Epidermal melanocyte (primary cell): ENCODE data around the gene RRBP1.
"Not testable (repeated sequence)": the region's sequence is repeated elsewhere in the genome, so short reads cannot be mapped to it uniquely, and the experiment has no call there.

Experiments
- DNase-seq: peaks from one replicate; pipeline ENCODE4 v3.0.0; 2011; ENCODE audit warnings: low spot score; ENCODE audit not compliant: insufficient read length

RRBP1 gene

DNA sequence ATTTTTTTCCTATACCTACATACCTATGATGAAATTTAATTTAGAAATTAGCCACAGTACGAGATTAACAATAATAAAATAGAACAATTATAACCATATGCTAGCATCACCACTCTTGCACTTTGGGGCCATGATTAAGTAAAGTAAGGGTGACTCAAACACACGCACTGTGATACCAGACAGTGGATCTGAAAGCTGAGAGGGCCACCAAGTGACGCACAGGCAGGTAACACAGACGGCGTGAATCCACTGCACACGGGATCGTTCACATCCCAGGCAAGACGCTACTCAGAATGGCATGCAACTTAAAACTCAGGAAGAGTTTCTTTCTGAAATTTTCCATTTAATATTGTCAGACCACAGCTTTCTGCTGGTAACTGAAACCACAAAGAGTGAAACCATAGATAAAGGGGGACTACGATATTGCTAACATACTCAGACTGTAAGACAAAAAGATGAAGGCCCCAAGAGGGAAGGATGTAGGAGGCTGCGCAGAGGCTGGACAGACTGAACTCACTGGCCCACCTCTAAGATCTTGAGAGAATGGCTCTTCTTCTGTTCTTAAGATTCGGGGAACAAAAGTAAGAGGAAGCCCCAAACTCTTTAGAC lies 17.9 kb downstream of the RRBP1 start:
- no peak for DNase-seq

- DNase-seq: no peak
Measured at GRCh38 chr20:17663486-17663885, 18.6 kb downstream of the RRBP1 start.

DNA sequence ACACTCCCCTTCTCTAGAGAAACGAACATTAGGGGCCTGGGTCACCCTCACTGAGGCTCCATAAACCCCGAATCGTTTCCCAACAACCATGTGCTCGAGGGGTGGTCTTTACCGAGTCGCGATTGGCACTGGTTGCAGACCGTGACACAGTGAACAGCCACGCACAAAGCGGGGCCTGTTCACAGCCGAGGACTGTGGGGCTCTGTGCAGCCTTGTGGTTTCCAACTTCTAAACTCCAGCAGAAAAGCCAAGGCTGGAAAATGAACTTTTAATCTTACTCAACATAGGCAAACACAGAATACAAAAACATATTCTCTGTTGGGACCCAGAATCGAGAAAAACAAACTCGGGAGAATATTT lies 19.0 kb downstream of the RRBP1 start:
- DNase-seq: no peak

GRCh38 chr20:17662333-17663039 lies 19.6 kb downstream of the RRBP1 start:
- DNase-seq: no peak

DNA sequence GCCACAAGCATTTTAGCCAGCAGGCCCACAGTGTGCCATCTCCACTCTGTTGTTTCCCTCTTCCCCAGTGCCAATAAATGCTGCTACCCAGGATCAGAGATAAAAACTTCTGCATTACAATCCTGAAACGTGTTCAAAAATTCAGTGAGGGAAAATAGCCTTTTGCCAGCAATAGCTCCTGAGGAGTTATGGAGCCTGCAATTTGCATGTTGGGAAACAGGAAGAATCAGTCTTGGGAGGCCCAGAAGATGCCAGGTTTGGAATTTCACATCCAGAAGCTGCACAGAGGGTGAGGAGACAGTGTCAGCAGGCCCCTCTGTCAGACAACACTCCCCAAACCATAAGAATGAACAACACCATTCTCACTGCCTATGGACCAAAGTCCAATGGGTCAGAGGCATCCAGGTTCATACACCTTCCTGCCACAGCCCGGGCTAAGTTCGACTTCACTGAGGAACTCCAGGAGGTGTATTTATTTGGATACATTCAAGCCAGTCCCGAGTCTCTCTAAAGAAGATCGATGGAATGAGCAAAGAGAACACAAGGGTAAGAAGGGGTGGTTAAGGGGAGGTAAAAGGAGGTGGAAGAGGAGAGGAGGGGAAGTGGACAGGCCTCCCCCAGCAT lies 20.8 kb downstream of the RRBP1 start:
- no peak for DNase-seq

GRCh38 chr20:17660667-17661066 lies 21.4 kb downstream of the RRBP1 start:
- DNase-seq: no peak

GRCh38 chr20:17659801-17660200 lies 22.2 kb downstream of the RRBP1 start:
- DNase-seq: no peak

- not testable (repeated sequence) for DNase-seq
Measured at GRCh38 chr20:17659344-17659743, 22.7 kb downstream of the RRBP1 start.

- DNase-seq: no peak
Measured at GRCh38 chr20:17658648-17658993, 23.4 kb downstream of the RRBP1 start.

GRCh38 chr20:17657898-17658647 lies 24.0 kb downstream of the RRBP1 start:
- DNase-seq: no peak

DNA sequence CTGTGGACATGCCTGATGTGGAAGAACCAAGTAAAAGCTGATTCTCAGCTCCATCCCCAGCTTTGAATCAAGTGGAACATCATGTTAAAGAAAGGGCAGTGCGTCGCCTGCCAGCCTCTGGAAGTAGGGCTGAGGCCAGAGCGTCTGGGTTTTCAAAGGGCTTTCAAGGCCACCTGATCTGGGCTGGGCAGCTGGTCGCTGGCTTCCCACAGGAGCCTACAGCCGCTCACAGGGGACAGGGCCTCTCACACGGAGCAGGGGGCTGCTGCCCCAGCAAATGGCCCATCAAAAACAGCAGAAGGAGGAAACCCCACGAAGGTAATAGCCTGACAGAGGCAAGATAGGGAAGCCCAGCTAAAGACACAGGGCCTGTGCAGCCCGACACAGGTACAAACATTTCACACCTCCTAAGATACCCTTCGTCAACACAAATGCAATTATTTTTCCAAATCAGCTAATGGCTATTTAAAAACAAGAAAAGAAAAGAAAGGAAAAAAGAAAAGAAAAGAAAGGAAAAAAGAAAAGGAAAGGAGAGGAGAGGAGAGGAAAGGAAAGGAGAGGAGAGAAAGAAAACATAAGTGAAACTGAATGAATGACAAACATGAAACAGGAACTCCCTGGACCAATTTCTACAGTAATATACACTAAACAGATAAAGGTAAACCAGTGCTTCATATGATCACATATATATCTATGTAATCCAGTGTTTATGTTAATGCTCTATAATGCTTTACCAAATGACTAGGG lies 24.8 kb downstream of the RRBP1 start:
- DNase-seq: no peak

DNA sequence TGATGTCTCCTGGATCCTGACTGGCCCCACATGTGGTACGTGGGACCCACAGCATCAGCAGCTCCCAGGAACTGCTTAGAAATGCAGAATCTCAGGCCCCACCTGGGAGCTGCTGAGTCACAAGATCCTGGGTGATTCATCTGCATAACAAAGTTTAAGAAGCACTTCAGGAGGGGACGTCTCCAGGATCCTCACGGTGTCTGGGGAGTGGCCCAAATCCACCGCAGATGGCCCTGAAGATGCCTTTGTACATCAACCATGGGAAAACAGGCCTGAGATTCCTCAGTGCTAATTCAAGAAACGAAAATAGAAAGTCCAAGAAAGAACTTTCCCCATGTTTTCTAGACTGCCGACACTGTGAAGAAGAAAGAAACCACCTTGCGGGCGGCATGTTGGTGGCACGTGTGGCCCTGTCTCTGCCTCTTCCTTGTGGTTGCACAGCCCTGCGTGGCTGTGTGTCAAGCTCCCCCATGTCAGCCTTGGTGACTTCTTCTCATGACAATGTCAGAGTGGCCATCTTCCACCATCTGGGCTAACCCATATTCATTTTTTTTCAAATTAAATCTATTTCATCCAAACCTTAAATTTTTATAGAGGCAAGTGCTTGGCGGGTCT lies 26.1 kb downstream of the RRBP1 start:
- no peak for DNase-seq

DNA sequence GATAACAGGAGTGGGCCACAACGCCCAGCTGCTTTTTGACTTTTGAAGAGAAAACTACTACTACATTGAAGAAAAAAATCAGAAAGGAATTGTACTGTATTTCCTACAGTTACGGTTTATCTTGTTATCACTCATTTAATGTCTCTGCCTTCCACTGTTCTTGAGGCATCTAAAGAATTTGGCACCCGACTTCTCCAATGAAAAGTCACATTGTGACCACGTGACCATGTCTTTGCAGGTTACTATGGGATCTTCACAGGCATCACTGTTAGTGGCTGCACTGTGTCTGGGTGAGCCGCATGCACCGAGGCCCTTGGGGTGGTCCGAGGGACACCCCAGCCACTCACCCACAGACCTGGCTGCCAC lies 26.8 kb downstream of the RRBP1 start:
- DNase-seq: no peak

- DNase-seq: no peak
Measured at GRCh38 chr20:17654649-17655285, 27.3 kb downstream of the RRBP1 start.

- no peak for DNase-seq
Measured at GRCh38 chr20:17653835-17654648, 28.0 kb downstream of the RRBP1 start.

DNA sequence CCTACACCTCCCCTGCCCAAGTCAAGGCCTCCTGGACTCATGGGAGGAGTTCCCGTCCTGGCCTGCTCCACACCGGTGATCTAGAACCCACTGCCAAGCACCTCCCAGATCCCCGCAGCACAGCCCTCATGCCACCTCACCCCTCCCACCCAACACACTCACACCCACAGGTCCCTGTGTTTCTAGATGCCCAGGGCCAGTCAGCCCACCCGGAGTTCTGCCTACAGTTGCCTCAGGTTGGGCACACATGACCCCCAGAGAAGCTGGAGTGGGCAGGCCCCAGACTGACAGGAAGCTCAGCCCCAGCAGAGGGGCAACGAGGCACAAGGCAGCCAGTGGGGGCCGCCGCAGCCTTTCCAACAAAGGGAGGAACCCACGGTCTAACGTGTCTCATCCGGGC lies 29.6 kb downstream of the RRBP1 start:
- DNase-seq: no peak

GRCh38 chr20:17651760-17652388 lies 30.2 kb downstream of the RRBP1 start:
- DNase-seq: no peak

GRCh38 chr20:17651129-17651759 lies 30.8 kb downstream of the RRBP1 start:
- no peak for DNase-seq
